GM21526 (cell line): Measurements from ENCODE around the gene CFAP90.

ENCODE experiments used
- ATAC-seq: cut with Tn5 transposase; IDR thresholded peaks from one replicate; pipeline ENCODE4 v1.9.1; 2021; ENCODE audit warnings: moderate library complexity; ENCODE audit not compliant: unreplicated experiment, low FRiP score

CFAP90 gene

GRCh38 chr5:7827610-7828009, 23.3 kb downstream of the CFAP90 start:
- no peak for ATAC-seq

GRCh38 chr5:7825630-7826029, 25.3 kb downstream of the CFAP90 start:
- no peak for ATAC-seq

DNA sequence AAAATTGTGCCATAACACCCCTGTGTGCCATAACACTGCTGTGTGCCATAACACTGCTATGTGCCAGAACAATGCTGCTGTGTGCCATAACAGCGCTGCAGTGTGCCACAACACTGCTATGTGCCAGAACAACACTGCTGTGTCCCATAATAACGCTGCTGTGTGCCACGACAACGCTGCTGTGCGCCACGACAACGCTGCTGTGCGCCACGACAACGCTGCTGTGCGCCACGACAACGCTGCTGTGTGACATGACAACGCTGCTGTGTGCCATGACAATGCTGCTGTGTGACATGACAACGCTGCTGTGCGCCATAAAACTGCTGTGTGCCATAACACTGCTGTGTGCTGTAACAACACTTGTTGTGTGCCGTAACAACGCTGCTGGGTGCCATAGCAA, 25.9 kb downstream of the CFAP90 start:
- no peak for ATAC-seq

DNA sequence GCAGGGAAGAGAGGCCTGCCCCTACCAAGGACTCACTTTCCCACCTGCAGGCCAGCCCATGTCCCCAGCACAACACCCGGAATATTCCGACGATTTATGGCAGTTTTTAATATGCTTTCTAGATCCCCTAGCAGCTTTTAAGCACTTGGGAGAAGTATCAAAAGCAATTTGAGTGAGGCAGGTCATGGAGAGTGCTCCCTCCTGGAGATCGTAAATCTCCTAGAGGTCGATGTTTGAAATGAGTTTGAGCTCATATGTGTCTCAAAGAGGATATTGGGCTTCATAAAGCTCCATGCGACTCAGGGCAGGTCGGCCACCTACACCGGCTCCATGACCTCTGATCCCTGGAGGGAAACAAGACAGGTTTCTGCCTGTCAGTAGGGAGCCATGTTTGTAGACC, 27.3 kb downstream of the CFAP90 start:
- no peak for ATAC-seq

- no peak for ATAC-seq
These were observed 28.5 kb downstream of the CFAP90 start for GRCh38 chr5:7822449-7822848.

DNA sequence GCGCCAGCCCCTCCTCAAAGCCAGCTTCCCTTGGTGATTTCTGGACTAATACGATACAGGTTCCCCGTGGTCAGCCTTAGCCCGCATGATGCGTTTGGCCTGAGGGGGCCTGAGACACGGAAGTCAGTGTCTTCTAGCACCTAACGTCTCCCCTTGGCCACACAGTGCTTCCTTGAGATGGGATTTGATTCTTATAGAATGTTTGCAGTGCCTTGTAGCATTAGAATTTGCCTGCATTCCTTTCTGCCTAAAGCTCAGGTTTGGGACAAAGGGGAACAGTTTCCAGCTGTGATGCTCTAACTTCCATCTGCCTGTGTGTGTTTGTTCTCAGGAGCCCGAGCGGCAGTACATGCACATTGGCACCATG, 34.4 kb downstream of the CFAP90 start:
- ATAC-seq: peak; percentile 16

DNA sequence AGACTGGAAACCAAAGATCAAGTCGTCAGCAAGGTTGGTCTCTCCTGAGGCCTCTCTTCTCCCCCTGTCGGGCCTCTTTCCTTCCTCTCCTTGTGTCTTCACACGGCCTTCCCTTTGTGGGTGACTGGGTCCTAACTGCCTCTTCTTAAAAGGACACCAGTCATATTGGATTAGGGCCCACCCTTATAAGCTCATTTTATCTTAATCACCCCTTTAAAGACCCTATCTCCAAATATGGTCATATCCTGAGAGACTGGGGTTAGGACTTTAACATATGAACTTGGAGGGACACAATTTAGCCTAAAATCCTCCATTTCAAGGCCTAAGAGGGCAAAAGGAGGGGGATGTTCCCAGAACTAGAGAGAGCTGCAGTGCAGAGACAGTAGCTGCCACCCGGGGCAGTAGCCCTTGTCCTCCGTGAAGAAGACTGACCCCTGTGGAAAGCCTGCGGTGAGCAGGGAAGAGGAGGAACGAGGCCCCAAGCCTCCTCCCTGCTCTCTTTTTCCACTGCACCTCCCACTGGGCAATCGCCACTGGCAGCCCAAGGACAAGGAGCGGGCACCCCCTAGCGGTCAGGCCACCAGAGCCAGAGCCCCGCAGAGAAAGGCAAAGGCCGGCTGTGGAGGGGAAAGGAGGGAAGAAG, 34.9 kb downstream of the CFAP90 start:
- ATAC-seq: peak; percentile 92

GRCh38 chr5:7814816-7815215, 36.1 kb downstream of the CFAP90 start:
- ATAC-seq: no peak

GRCh38 chr5:7813576-7813975, 37.4 kb downstream of the CFAP90 start:
- no peak for ATAC-seq

- no peak for ATAC-seq
These were observed 37.9 kb downstream of the CFAP90 start for GRCh38 chr5:7813007-7813406.

DNA sequence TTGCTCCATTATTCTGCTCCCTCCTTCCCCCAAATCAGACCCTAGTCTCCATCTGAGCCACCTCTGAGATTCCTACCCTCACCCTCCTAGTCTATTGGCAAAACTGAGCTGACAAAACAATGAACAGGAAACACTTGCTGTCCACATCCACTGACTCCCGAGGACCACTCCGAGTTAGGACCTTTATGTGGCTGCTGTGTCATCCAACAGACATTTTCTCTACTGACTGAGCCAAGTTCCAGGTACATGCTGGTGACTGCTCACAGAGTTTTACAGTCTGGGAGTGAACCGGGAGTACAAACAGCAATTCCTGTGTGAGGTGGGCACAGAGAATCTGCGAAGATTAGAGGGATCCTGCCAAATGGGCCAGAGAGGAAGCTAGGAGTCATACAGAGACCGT, 39.2 kb downstream of the CFAP90 start:
- ATAC-seq: no peak

DNA sequence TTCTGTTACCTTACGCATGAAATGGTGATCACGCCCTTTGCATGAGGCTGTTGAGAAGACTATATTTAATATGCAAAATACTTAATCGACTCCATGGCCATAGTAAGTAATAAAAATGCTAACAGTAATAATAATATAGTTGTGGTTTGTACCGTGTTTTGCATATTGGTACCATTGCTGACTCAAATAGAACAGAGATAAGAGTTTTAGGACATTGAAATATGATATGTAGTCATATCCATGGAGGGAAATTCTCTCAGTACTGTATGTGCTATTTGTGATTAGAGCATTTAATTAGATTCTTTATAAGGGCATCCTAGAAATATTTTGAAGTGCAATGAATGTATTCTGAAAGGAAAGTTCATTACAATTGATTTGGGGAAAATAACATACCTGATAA, 41.9 kb downstream of the CFAP90 start:
- ATAC-seq: no peak

DNA sequence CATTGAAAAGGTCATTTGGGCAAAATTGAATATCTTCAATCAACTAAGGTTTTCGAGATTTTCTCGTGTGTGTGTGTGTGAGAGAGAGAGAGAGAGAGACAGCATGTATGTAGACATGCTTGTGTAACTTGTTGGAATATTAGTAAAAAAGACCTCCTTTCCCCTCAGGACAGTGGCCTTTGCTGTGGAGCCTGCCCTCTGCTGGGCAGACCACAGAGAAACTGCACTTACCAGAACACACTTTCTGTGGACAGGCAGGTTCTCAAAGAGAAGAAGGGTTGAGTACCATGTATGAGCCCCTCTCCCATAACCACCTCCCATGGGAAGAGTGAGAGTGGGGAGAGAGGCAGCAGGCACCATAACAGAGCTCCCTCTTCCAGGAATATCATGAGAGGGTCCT, 45.6 kb downstream of the CFAP90 start:
- no peak for ATAC-seq

- no peak for ATAC-seq
These were observed 47.0 kb downstream of the CFAP90 start for GRCh38 chr5:7803937-7804336.

GRCh38 chr5:7802855-7803254, 48.1 kb downstream of the CFAP90 start:
- ATAC-seq: no peak

DNA sequence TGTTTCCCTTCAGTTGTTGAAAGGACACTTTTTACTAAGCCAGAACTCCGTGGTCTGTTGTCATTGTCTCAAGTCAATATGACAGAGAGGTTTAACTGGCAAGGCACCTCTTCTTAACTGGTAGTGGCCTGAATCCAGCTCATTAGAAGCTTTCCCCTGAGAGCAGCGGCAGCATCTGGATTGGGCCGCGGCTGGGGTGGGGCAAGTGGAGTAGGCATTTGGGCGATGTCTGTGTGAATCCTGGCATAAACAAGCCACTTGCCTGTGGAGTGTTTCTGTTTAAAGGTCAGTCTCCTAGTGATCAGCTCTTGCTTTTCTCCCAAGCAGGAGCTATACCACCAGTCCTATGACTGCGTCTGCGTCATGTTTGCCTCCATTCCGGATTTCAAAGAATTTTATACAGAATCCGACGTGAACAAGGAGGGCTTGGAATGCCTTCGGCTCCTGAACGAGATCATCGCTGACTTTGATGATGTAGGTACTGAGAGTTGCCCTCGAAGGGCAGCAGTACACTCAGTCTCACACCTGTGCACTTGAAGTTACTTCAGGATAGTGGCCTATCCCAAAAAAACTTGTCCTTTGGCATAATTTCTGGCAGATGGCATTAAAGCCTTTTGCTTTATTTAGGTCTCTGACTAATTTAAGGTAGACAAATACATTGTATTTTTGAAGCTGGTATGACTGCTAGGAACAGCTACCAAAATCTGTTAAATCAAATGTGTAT, 48.9 kb downstream of the CFAP90 start:
- ATAC-seq: no peak

DNA sequence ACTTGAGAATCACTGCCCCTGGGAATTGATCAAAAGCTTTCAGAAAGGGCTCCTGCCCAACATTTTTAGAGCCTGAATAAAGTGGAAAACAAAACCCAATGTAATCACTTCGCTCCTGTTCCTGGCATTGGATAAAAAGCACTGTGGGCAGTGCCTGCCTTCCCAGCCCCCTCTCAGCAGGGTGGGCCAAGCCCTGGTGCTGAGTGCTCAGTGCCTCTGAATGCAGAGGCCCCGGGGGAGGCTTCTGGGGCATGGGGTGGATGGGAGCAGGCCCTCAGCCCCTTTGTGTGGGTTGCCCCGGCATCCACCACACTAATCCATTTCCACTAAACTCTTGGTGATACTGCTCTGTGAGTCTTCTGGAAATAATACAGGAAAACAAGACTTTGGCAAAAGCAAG, 55.6 kb downstream of the CFAP90 start:
- ATAC-seq: no peak

DNA sequence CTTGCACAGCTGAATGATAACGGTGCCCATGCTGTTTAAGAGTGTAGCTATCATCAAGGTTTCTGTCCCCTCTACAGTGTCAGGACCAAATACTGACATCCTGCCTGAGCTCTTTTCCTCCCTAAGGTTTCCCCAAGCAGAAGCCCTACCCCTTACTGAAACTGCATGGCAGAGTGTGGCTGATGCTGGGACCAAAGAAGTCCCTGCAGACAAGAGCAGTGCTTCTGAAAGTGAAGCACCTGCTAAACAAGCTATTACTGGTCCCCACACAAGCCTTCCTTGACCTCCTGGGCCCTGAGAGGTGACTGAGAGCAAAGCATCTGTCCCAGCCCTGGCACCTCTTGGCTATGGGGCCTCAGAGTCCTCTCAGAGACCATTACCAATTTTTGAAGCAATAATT, 56.1 kb downstream of the CFAP90 start:
- peak; percentile 60 for ATAC-seq

- ATAC-seq: peak; percentile 79
These were observed 56.6 kb downstream of the CFAP90 start for GRCh38 chr5:7794311-7794710.

DNA sequence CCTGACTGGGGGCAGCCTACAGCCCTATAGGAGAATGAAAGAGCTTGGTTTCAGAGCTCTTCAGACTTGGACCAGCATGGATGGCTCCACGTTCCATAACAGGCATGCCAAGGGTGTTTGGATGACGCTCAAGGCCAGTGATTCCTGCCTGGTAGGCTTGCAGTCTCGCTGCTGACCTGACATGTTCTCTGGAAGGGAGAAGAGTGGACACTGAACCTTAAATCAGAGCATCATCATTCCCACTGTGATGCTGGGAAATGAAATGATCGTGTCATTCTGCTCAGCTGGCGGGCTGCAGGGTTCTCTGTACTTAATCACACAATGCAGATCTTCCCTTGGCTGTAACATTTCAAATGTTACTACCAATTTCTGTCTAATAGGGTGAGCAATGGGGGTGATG, 57.0 kb downstream of the CFAP90 start:
- ATAC-seq: peak; percentile 4

DNA sequence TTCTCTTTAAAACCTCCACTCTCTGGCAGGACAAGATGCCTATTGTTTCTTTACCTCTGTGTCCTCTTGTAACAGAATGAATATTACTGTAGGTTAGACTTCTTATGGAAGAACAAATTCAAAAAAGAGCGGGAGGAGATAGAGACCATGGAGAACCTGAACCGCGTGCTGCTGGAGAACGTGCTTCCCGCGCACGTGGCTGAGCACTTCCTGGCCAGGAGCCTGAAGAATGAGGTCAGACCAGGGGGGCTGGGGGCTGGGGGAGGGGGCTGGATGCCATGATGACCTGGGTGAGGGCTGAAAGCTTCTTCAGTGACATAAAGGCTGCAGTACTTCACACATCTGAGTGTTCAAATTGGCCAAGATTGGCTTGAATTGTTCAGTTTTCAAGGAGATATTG, 61.4 kb downstream of the CFAP90 start:
- ATAC-seq: no peak

DNA sequence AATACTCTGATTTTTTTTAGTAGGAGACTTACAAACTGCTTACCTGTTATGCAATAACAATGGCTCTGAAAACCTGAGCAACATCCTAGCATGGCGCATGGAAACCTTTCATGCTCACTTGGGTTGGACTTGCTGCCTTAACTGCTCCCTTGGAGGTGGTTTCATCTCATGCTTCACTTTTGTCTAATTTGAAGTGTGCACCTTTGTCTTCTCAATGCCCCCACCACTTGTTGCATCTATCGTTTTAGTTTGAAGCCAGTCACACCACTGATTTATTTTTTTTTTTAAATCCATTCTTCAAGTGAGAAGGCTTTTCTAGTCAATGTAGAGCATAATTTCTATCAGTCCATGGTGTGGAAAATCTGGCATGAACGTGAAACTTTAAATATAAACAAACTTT, 63.2 kb downstream of the CFAP90 start:
- ATAC-seq: no peak
